Esophagus (tissue), 2 donors: ENCODE measurements around the gene METRNL. TPM values are rescaled to one million over a fixed set of nuclear protein-coding genes. Genes with fewer than 3 reads are reported as not detected.
A peak's percentile ranks its signal among the peaks of the same experiment; 100 is the strongest.
"Not testable (repeated sequence)": the region's sequence is repeated elsewhere in the genome, so short reads cannot be mapped to it uniquely, and the experiment has no call there.

ENCODE experiments used
- H3K27ac ChIP-seq, 2 donors: one replicate each; pipeline ENCODE4 v1.5.1; 2013; ENCODE audit warnings: low read depth in 2 of 2, mild to moderate bottlenecking in 2 of 2, inconsistent platforms in 1 of 2, low read length in 1 of 2, moderate library complexity in 1 of 2
- H3K27me3 ChIP-seq, 2 donors: one replicate each; pipeline ENCODE4 v1.6.1; 2013; ENCODE audit warnings: low read length in 2 of 2, control low read depth in 1 of 2, mild to moderate bottlenecking in 1 of 2; ENCODE audit not compliant: insufficient read depth in 2 of 2, control insufficient read depth in 1 of 2
- H3K36me3 ChIP-seq, 2 donors: one replicate each; pipeline ENCODE4 v1.6.1; 2013; ENCODE audit warnings: low read length in 1 of 2; ENCODE audit not compliant: control insufficient read depth in 2 of 2, insufficient read depth in 2 of 2
- H3K4me1 ChIP-seq, 2 donors: one replicate each; pipeline ENCODE4 v1.6.1; 2013; ENCODE audit warnings: low read length in 1 of 2; ENCODE audit not compliant: control insufficient read depth in 2 of 2, insufficient read depth in 2 of 2
- H3K4me3 ChIP-seq, 2 donors: one replicate each; pipeline ENCODE4 v1.5.1; 2013; ENCODE audit warnings: low read length in 2 of 2, mild to moderate bottlenecking in 2 of 2, low read depth in 1 of 2, moderate library complexity in 1 of 2
- H3K9me3 ChIP-seq, 2 donors: one replicate each; pipeline ENCODE4 v1.6.1; 2013; ENCODE audit warnings: mild to moderate bottlenecking in 2 of 2, low read depth in 1 of 2, low read length in 1 of 2, moderate library complexity in 1 of 2; ENCODE audit not compliant: control insufficient read depth in 2 of 2, insufficient read depth in 1 of 2
- WGBS, 2 donors: extraction: QIAGEN DNeasy Blood & Tissue Kit; methylation state at CpG; one replicate each; pipeline ENCODE4 v1.1.7; 2013; 5-methylcytosine and 5-hydroxymethylcytosine counted together
- polyA plus RNA-seq, 2 donors: library from polyadenylated mRNA; stranded (reverse); fragments of 200-250 nt; gene quantifications; one replicate each; pipeline ENCODE4 v1.2.3, GENCODE V29; 2013
- donor health status: healthy with polysubstance abuse.
- donor health status: Bipolar disorder and iron deficiency.

METRNL gene
- polyA plus RNA-seq, 2 donors: 143 to 169 TPM

- Histone ChIP-seq H3K9me3 (no peaks in the 10 kb centered on the region), H3K27ac (peak overlapping the region in 1 of 2 donors; percentile 1), H3K4me3 (no peak overlapping the region), H3K4me1 (peaks cover 7 to 14% of the 10 kb centered on the region in 2 donors), H3K36me3 (no peaks in the 10 kb centered on the region), H3K27me3 (no peaks in the 10 kb centered on the region)
- 75 to 78% methylated on average over 37 of the region's 37 CpGs for WGBS, 2 donors
These were observed 14.4 kb upstream of the METRNL start for GRCh38 chr17:83064732-83065659.

GRCh38 chr17:83065660-83066542 lies 13.5 kb upstream of the METRNL start:
- Histone ChIP-seq H3K4me3 (no peak overlapping the region), H3K4me1 (peaks cover 7 to 14% of the 10 kb centered on the region in 2 donors)
- 89 to 91% methylated on average over 34 to 39 of the region's 39 CpGs for WGBS, 2 donors

GRCh38 chr17:83066543-83066890 lies 12.9 kb upstream of the METRNL start:
- H3K27ac ChIP-seq, H3K27me3 ChIP-seq, H3K36me3 ChIP-seq, H3K4me3 ChIP-seq, H3K9me3 ChIP-seq: not testable (repeated sequence)
- WGBS, 2 donors: 83 to 87% methylated on average over 15 to 19 of the region's 19 CpGs
- H3K4me1 ChIP-seq: peaks cover 7 to 14% of the 10 kb centered on the region in 2 donors

More at GRCh38 chr17:83065660-83066542, 13.5 kb upstream of the METRNL start:
- H3K9me3 ChIP-seq: no peaks in the 10 kb centered on the region
- H3K36me3 ChIP-seq: no peaks in the 10 kb centered on the region
- no peaks in the 10 kb centered on the region for H3K27me3 ChIP-seq
- H3K27ac ChIP-seq: no peak overlapping the region

DNA sequence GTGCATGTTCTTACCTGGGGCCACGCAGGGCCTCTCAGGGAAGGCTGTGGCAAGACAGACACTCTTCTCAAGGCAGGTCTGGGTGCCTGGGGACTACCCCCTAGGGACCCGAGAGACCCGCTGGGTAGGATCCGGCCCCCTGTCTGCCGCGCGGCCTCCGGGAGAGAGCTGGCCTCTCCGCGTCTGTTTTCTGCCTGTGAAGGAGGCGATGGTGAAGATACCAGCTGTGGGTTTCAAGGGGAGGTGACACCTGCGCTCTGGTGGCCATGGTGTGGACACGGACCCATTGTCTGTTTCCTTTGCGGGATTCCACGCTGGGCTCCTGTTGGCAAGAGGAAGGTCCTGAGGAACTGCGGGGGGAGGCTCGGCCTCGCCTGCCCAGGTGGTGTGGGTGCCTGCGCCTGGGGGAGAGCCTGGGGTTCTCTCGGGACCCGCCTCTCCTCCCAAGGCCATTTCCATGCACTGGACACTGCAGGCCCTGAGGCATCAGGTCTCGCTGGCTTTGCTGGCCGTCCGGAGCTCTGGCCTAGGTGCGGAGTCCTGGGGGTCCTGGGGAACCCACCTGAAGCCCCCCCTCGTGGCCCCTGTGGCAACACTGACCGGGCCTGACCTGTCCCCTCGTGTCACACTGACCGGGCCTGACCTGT lies 12.2 kb upstream of the METRNL start:
- no peaks in the 10 kb centered on the region for H3K36me3 ChIP-seq
- peaks cover 7 to 14% of the 10 kb centered on the region in 2 donors for H3K4me1 ChIP-seq
- H3K9me3 ChIP-seq: no peaks in the 10 kb centered on the region
- H3K4me3 ChIP-seq: no peak overlapping the region
- 89 to 90% methylated on average over 29 of the region's 29 CpGs for WGBS, 2 donors
- no peak overlapping the region for H3K27ac ChIP-seq
- H3K27me3 ChIP-seq: no peaks in the 10 kb centered on the region

DNA sequence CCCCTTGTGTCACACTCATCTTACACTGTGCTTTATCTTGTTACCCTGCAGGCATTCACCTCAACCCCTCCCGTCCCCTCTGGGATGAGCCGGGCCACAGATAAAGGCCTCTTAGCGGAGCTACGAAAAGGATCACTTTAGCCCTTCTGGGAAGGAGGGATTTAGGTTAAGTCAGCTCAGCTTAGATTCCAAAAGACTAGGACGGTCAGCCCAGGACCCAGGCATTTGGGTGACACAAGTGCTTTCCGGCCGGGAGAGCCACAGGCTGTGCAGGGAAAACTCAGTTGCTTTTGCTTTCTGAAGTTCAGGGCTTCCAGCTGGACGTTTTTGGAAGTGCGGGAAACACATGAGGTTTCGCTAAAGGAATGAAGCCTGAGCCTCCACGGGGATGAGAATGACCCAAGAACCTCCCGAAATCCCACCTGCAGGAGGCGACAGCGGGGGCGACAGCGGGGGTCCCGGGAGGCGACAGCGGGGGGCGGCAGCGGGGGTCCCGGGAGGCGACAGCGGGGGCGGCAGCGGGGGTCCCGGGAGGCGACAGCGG lies 11.6 kb upstream of the METRNL start:
- H3K4me3 ChIP-seq: no peak overlapping the region
- no peaks in the 10 kb centered on the region for H3K9me3 ChIP-seq
- no peaks in the 10 kb centered on the region for H3K36me3 ChIP-seq
- no peak overlapping the region for H3K27ac ChIP-seq
- WGBS, 2 donors: 75 to 79% methylated on average over 27 to 29 of the region's 29 CpGs
- H3K27me3 ChIP-seq: no peaks in the 10 kb centered on the region
- peaks cover 7 to 15% of the 10 kb centered on the region in 2 donors for H3K4me1 ChIP-seq

GRCh38 chr17:83068641-83069570 lies 10.5 kb upstream of the METRNL start:
- Histone ChIP-seq H3K27me3 (no peaks in the 10 kb centered on the region), H3K4me3 (no peak overlapping the region), H3K27ac (no peak overlapping the region), H3K9me3 (no peaks in the 10 kb centered on the region), H3K36me3 (no peaks in the 10 kb centered on the region), H3K4me1 (peaks cover 4 to 24% of the 10 kb centered on the region in 2 donors)
- WGBS, 2 donors: 78 to 81% methylated on average over 58 of the region's 58 CpGs

DNA sequence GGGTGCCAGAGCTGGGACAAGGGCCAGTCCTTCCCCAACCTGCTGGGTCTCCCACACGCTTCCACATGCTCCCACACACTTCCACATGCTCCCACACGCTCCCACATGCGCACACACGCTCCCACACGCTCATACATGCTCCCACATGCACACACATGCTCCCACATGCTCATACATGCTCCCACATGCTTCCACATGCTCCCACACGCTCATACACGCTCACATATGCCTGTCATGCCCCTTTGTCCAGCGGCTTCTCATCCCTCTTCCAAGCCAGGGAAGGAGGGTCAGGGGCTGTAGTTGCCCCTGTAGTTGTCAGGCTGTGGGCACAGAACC lies 9.9 kb upstream of the METRNL start:
- Histone ChIP-seq H3K27ac (no peak overlapping the region), H3K4me3 (no peak overlapping the region), H3K27me3 (no peaks in the 10 kb centered on the region), H3K4me1 (peaks cover 4 to 19% of the 10 kb centered on the region in 2 donors), H3K9me3 (no peaks in the 10 kb centered on the region), H3K36me3 (no peaks in the 10 kb centered on the region)
- WGBS, 2 donors: 90 to 91% methylated on average over 8 of the region's 8 CpGs

DNA sequence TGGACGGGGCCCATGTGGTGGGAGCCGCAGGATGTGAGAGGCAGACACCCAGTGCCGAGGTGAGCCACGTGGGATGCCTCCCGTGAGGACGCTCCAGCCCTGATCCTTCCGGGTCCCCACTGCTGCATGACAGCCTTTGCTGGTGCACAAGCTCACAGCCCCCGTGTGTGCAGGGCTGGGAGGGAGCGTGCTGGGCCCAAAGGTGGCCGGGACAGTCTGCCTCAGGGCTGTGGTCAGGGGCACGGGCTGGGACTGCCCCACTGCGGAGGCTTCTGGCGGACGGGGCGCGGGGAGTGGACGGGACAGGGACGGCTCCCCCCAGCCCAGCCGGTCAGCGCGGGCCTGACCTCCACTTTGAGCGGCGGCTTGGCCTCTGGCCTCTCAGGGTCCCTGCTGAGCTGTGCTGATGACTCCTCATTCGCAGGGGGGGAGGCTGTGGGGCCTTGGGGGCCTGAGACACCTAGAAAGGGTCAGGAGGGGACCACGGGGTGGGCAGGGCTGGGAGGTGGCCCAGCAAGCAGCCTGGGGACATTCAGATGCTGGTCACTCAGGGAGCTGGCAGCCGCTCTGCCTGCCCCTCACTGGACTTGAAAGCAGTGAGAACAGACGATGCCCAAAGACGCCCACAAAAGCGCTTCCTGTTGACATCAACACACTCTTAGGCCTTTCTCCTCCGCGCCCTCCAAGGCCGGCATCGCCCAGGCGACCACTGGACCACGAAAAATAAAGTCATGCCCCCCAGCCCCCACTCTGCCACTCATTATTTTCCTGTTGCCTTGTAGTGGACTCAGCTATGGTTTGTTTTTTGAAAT lies 9.3 kb upstream of the METRNL start:
- peaks cover under 1 to 16% of the 10 kb centered on the region in 2 donors for H3K4me1 ChIP-seq
- no peaks in the 10 kb centered on the region for H3K9me3 ChIP-seq
- H3K27ac ChIP-seq: no peak overlapping the region
- 79 to 80% methylated on average over 35 of the region's 35 CpGs for WGBS, 2 donors
- no peak overlapping the region for H3K4me3 ChIP-seq
- H3K36me3 ChIP-seq: no peaks in the 10 kb centered on the region
- H3K27me3 ChIP-seq: no peaks in the 10 kb centered on the region
